NT2/D1 (cell line): Measurements from ENCODE around the gene GNG5.

Experiments used
- SUZ12 ChIP-seq: IDR thresholded peaks from 2 replicates; pipeline ENCODE4 v1.6.1; 2011; ENCODE audit not compliant: insufficient read length, insufficient read depth; ENCODE audit errors: extremely low read depth
- YY1 ChIP-seq: IDR thresholded peaks from 2 replicates; pipeline ENCODE4 v1.6.1; 2011; ENCODE audit not compliant: insufficient read length, insufficient read depth

GRCh38 chr1:84541679-84542078 is 35.3 kb upstream of the GNG5 start:
- TF ChIP-seq YY1 (no peak), SUZ12 (no peak)
